Stimulated activated CD4-positive, alpha-beta T cell treated with anti-CD3 and anti-CD28 coated beads, Interleukin-1b, Interleukin-23, amount 100 ng/mL, for 1 hour (primary cell): Measurements from ENCODE around the gene ANKRD20A1.
"Not testable (repeated sequence)": the region's sequence is repeated elsewhere in the genome, so short reads cannot be mapped to it uniquely, and the experiment has no call there.

Experiments
- DNase-seq, 2 donors: peaks; one replicate each; pipeline ENCODE4 v3.0.0-alpha.2; 2020; ENCODE audit warnings: low read depth in 2 of 2

ANKRD20A1 gene

DNA sequence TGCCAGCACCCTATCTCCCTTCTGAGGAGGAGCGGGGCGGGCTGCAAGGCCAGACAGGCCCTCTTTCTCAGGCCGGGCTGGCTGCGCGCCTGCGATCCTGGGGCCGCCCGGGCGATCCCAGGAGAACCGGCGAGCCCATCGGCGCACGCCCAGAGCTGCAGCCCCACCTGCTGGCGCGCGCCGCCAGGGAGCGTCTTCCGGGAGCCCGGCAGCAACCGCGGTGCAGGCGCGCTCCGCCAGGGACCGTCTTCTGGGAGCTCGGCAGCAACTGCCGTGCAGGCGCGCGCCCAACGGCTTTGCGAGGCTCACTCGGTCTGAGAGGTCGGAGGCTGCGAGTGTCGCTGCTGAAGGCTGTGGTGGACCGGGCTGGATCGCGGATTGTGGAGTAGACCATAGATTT lies at the start of gene ANKRD20A1:
Gene ANKRD20A1, plus strand, starts transcription at position 61 of the 400 bp plus-strand sequence. CDS start 496 bp downstream, outside the sequence.
- not testable (repeated sequence) for DNase-seq

DNA sequence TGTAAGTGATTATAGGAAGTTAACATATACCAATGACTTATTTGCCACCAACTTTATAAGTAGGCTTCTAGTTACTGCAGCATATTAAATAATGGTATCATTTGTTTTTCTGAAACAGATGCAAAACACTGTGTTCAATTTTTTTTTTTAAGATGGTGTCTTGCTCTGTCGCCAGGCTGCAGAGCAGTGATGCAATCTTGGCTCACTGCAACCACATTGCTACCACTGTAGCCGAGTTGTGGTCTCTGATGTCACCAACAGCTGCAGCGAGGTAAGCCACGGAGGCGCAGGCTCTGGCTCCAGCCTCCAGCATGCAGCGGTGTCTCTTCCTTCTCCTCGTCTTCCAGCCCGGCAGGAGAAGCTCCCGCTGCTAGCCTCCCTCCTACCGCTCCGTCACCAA lies 26.6 kb upstream of the ANKRD20A1 start:
- DNase-seq = not testable (repeated sequence)
